Transverse colon (tissue), 4 donors: Measurements from ENCODE around the gene TRIM54.

ENCODE experiments used
- POLR2AphosphoS5 ChIP-seq, 3 donors: sonication (generic); formaldehyde crosslinking; IDR thresholded peaks; one replicate each; pipeline ENCODE4 v1.6.1; 2016; ENCODE audit warnings: antibody characterized with exemption in 3 of 3
- TF ChIP-seq, protein P1 (sequence below), 5 experiments: fragments of 200-600 bp in 3 of 5; fragments of 450-650 bp in 2 of 5; sonication (generic) in 3 of 5; IDR thresholded peaks; 1 replicate in 2 of 5; 2 replicates in 3 of 5; pipeline ENCODE4 v1.5.1; 2016 to 2017; ENCODE audit warnings: antibody characterized with exemption in 5 of 5, inconsistent platforms in 3 of 5, mild to moderate bottlenecking in 2 of 5, moderate library complexity in 1 of 5

DNA sequence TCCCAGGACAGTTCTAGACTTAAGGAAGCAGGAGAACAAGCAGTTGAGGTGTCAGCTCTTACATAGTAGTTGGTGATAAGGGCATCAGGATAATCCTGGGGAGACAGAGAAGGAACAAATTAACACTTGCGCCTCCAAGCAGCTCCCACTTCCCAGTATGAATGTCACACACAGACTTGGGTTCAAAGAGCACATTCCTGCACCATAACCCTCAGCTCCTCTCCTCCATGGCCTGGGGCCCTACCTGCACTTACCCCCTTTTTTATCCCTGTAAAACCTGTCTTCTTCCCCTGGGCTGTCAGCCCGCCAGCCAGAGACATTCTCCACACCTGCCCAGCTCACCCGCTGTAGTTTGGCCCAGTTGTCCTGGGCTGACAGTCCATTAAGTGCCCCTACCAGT lies 29.9 kb downstream of the TRIM54 start:
- TF ChIP-seq, protein P1, sequence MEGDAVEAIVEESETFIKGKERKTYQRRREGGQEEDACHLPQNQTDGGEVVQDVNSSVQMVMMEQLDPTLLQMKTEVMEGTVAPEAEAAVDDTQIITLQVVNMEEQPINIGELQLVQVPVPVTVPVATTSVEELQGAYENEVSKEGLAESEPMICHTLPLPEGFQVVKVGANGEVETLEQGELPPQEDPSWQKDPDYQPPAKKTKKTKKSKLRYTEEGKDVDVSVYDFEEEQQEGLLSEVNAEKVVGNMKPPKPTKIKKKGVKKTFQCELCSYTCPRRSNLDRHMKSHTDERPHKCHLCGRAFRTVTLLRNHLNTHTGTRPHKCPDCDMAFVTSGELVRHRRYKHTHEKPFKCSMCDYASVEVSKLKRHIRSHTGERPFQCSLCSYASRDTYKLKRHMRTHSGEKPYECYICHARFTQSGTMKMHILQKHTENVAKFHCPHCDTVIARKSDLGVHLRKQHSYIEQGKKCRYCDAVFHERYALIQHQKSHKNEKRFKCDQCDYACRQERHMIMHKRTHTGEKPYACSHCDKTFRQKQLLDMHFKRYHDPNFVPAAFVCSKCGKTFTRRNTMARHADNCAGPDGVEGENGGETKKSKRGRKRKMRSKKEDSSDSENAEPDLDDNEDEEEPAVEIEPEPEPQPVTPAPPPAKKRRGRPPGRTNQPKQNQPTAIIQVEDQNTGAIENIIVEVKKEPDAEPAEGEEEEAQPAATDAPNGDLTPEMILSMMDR (IDR thresholded peaks at IDR 0.05) = no peak
- no peak for TF ChIP-seq POLR2AphosphoS5 (IDR thresholded peaks at IDR 0.05)
